GM19099 (cell line): ENCODE data around the gene P3H3.

Experiments used
- POLR2A ChIP-seq: IDR thresholded peaks from 3 replicates; pipeline ENCODE4 v1.6.1; 2011; ENCODE audit warnings: low read depth; ENCODE audit not compliant: insufficient read length; ENCODE audit errors: extremely low read depth

P3H3 gene, protein sequence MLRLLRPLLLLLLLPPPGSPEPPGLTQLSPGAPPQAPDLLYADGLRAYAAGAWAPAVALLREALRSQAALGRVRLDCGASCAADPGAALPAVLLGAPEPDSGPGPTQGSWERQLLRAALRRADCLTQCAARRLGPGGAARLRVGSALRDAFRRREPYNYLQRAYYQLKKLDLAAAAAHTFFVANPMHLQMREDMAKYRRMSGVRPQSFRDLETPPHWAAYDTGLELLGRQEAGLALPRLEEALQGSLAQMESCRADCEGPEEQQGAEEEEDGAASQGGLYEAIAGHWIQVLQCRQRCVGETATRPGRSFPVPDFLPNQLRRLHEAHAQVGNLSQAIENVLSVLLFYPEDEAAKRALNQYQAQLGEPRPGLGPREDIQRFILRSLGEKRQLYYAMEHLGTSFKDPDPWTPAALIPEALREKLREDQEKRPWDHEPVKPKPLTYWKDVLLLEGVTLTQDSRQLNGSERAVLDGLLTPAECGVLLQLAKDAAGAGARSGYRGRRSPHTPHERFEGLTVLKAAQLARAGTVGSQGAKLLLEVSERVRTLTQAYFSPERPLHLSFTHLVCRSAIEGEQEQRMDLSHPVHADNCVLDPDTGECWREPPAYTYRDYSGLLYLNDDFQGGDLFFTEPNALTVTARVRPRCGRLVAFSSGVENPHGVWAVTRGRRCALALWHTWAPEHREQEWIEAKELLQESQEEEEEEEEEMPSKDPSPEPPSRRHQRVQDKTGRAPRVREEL

GRCh38 chr12:6827982-6828780, at the start of gene P3H3:
Gene P3H3 (plus strand): TSS chr12:6828407. CDS start chr12:6828441, 34 bp downstream.
- no peak for TF ChIP-seq POLR2A

GRCh38 chr12:6778574-6779550, 49.3 kb upstream of the P3H3 start:
- no peak for TF ChIP-seq POLR2A

DNA sequence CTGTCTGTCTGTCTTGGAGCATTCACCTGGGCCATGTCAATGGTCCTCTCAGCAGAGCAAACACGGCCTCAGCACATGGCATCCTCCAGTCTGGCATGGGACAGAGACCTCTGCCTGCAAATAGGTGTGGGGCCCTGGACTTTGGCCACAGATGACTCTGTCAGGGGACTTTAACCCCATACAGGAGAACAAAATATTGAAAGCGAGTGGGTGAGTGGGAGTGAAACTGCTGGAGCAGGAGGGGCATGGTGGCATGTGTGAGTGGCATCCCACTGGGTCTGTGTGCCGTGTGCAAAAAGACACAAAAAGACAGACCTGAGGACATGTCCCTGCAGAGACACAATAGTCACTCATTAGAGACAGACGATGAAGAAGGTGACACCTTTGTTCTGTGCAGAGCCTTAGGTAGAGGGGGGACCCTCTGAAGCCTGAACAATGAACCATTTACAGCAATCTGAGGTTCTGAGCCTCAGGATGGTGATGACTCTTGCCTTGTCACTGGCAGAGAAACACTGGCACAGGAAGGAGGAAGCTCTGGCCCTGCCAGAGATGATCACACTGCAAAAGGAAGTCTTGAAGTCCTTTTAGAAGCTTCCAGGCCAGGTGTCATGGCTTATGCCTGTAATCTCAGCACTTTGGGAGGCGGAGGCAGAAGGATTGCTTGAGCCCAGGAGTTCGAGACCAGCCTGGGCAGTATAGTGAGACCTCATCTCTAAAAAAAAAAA, 48.3 kb upstream of the P3H3 start:
- TF ChIP-seq POLR2A = no peak

- no peak for TF ChIP-seq POLR2A
Observed at GRCh38 chr12:6780573-6780972, 47.6 kb upstream of the P3H3 start.

GRCh38 chr12:6782119-6782518, 46.1 kb upstream of the P3H3 start:
- no peak for TF ChIP-seq POLR2A

DNA sequence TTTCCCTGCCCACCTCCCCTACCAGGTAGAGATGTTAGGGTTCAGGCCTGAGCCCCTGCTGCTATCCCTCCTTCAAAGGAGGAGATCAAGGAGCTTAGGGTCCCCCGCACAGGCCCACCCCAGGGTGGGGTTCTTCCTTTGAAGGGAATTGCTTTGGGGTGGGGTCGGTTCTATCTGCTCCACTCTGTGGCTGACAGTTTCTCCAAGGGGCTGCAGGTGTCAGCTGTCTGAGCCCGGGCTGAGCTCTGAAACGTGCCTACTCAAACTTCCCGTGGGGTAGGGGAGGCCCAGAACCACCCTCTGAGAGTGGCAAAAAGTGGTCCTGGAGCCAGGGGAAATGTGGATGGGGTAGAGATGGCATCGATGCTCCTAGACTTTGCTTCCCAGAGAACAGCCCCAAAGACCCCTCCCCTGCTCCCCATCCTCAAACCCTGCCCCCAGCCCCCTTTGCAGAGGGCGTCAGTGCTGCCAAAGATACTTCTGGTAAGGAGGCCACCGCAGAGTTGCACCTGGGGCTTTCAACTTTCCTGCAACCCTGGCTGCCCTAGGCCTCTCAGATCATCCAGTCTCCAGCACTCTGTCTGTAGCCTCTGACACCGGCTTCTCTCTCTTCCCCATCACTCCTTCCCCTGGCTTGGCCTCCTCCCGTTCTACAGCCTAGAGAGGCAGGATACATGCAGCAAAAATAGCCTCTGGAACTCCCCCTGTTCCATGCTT, 45.2 kb upstream of the P3H3 start:
- TF ChIP-seq POLR2A = no peak

DNA sequence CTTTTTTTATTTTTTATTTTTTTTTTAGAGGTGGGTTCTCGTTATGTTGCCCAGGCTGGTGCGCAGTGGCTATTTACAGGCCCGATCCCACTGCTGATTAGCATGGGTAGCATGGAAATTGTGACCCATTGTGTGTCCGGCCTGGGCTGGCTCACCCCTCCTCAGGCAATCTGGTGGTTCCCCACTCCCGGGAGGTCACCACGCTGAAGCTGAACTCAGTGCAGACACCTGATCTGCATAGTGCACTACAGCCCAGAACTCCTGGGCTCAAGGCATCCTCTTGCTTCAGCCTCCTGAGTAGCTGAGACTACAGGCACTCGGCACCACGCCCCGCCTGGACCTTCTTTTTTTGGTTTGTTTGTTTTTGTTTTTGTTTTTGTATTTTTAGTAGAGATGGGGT, 44.4 kb upstream of the P3H3 start:
- no peak for TF ChIP-seq POLR2A

DNA sequence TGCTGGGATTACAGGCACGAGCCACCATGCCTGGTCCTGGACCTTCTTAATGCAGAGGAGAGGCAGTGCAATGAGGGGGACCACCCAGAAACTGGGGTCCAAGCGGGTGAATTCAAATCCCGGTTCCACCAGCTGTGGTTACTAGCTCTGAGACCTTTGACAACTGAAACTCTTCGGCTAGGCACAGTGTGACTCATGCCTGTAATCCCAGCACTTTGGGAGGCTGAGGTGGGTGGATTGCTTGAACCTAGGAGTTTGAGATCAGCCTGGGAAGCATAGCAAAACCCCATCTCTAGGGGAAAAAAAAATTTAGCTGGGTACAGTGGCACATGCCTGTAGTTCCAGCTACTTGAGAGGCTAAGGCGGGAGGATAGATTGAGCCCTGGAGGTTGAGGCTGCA, 43.9 kb upstream of the P3H3 start:
- no peak for TF ChIP-seq POLR2A

GRCh38 chr12:6784761-6785160, 43.4 kb upstream of the P3H3 start:
- no peak for TF ChIP-seq POLR2A

DNA sequence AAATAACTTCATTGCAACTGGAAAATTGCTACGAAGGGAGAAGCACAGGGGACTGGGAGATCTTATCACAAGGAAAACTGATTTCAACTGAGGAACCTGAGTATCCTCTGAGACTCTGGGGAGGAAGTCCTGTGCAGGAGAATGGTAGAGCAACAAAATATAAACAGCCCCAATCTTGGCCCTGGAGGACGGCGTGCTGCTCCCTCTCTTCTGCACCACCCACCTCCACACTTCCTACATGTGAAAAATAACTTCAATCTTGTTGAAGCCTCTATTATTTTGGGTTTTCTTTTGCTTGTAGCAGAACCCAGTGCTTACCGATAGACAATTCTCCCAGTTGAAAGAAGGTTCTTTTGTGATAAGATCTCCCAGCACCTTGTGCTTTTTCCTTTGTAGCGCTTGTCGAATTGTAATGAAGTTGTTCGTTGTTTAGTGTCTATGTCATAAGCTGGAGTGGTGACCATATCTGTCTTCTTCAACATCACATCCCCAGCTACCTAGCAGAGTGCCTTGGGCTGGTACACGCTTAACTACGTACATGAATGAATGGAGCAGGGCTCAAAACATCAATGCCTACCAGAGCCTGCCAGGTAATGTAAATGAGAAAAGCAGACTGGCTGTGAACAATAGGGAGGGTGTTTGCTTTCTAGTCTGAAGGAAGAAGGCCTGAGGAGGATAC, 41.7 kb upstream of the P3H3 start:
- TF ChIP-seq POLR2A = no peak

GRCh38 chr12:6787309-6787708, 40.9 kb upstream of the P3H3 start:
- TF ChIP-seq POLR2A = no peak
